Lower lobe of right lung (tissue), 2 donors: ENCODE measurements around the gene PDLIM1. TPM values are rescaled to one million over a fixed set of nuclear protein-coding genes. Genes with fewer than 3 reads are reported as not detected.
"Not testable (repeated sequence)": the region's sequence is repeated elsewhere in the genome, so short reads cannot be mapped to it uniquely, and the experiment has no call there.

Experiments used
- ATAC-seq, 2 donors: fragments of 200-7000 bp; cut with Tn5 transposase; one replicate each; pipeline ENCODE4 v1.9.1; 2020 to 2022; ENCODE audit warnings: mild to moderate bottlenecking in 2 of 2, moderate library complexity in 2 of 2
- DNase-seq: peaks from one replicate; pipeline ENCODE4 v3.0.0-alpha.2; 2020
- H3K27ac ChIP-seq: fragments of 200-600 bp; one replicate; pipeline ENCODE4 v1.8.0; 2022
- H3K27me3 ChIP-seq: fragments of 200-600 bp; one replicate; pipeline ENCODE4 v1.8.0; 2022; ENCODE audit warnings: low read depth
- H3K36me3 ChIP-seq: fragments of 200-600 bp; one replicate; pipeline ENCODE4 v1.8.0; 2022; ENCODE audit warnings: mild to moderate bottlenecking
- H3K4me1 ChIP-seq: fragments of 200-600 bp; one replicate; pipeline ENCODE4 v1.8.0; 2022
- H3K4me3 ChIP-seq: fragments of 200-600 bp; one replicate; pipeline ENCODE4 v1.8.0; 2022; ENCODE audit warnings: mild to moderate bottlenecking
- H3K9me3 ChIP-seq: fragments of 200-600 bp; one replicate; pipeline ENCODE4 v1.8.0; 2022
- CTCF ChIP-seq: fragments of 200-600 bp; IDR thresholded peaks from one replicate; pipeline ENCODE4 v1.8.0; 2022; ENCODE audit warnings: antibody characterized with exemption, mild to moderate bottlenecking
- intact Hi-C: fragments of 100-400 bp; cut with DNase I; formaldehyde crosslinking; loops from one replicate; pipeline ENCODE4 v1.11.0; 2022
- total RNA-seq: library from RNA; stranded (reverse); fragmentation: NEBNext Ultra II Directional; extraction: Animal tissue kit (Norgen Biotek cat#: 25700); gene quantifications from one replicate; pipeline ENCODE4 v1.2.1, GENCODE V29; 2021
- donor health status: DM: no; HTN: yes; CAD: no; lungs with severe emphysema.

PDLIM1 gene
- total RNA-seq, 1 donor from 2014 or later, result 178 TPM

GRCh38 chr10:95243318-95243617 is 47.5 kb downstream of the PDLIM1 start:
- TF ChIP-seq CTCF, result no peak
- intact Hi-C loops, result loop anchor here (10.0 kb wide), 1 partner anchor 122 kb away; no protein-coding TSS in a partner anchor
- DNase-seq (no peak), ATAC-seq (no peak)
- Histone ChIP-seq H3K27me3 (no peaks in the 10 kb centered on the region), H3K9me3 (no peaks in the 10 kb centered on the region), H3K27ac (no peak overlapping the region), H3K4me3 (no peak overlapping the region), H3K36me3 (peaks cover 80% of the 10 kb centered on the region), H3K4me1 (peaks cover 17% of the 10 kb centered on the region)

GRCh38 chr10:95242581-95243317 is 48.1 kb downstream of the PDLIM1 start:
- Histone ChIP-seq H3K27ac (no peak overlapping the region), H3K4me1 (peaks cover 12% of the 10 kb centered on the region), H3K27me3 (no peaks in the 10 kb centered on the region), H3K9me3 (no peaks in the 10 kb centered on the region), H3K36me3 (peaks cover 86% of the 10 kb centered on the region), H3K4me3 (no peak overlapping the region)
- no peak for DNase-seq
- intact Hi-C loops, result loop anchor here (10.0 kb wide), 1 partner anchor 122 kb away; no protein-coding TSS in a partner anchor
- TF ChIP-seq CTCF, result peak; percentile 50
- ATAC-seq, result peak; percentile 70 to 72

- no peak for TF ChIP-seq CTCF
- ATAC-seq, result peak; percentile 64 to 72
- intact Hi-C loops, result loop anchor here (10.0 kb wide), 1 partner anchor 123 kb away; no protein-coding TSS in a partner anchor
- peaks cover under 1% of the 10 kb centered on the region for H3K4me1 ChIP-seq
- H3K4me3 ChIP-seq, result no peak overlapping the region
- H3K9me3 ChIP-seq, result no peaks in the 10 kb centered on the region
- peaks cover 89% of the 10 kb centered on the region for H3K36me3 ChIP-seq
- no peaks in the 10 kb centered on the region for H3K27me3 ChIP-seq
- peak; percentile 75 for DNase-seq
- no peak overlapping the region for H3K27ac ChIP-seq
Measured at GRCh38 chr10:95241533-95241932, 49.3 kb downstream of the PDLIM1 start.

GRCh38 chr10:95240811-95241210 is 50.0 kb downstream of the PDLIM1 start:
- DNase-seq, result no peak

GRCh38 chr10:95240096-95240495 is 50.7 kb downstream of the PDLIM1 start:
- ATAC-seq, DNase-seq, H3K27me3 ChIP-seq, H3K9me3 ChIP-seq, H3K27ac ChIP-seq, H3K4me1 ChIP-seq, H3K4me3 ChIP-seq: not testable (repeated sequence)
- intact Hi-C loops, result loop anchor here (10.0 kb wide), 1 partner anchor 125 kb away; no protein-coding TSS in a partner anchor
- H3K36me3 ChIP-seq, result peaks cover 89% of the 10 kb centered on the region

More at GRCh38 chr10:95240811-95241210, 50.0 kb downstream of the PDLIM1 start:
- intact Hi-C loops, result loop anchor here (10.0 kb wide), 1 partner anchor 124 kb away; no protein-coding TSS in a partner anchor
- ATAC-seq, result no peak
- TF ChIP-seq CTCF, result no peak
- Histone ChIP-seq H3K36me3 (peaks cover 89% of the 10 kb centered on the region), H3K27ac (no peak overlapping the region), H3K9me3 (no peaks in the 10 kb centered on the region), H3K4me3 (no peak overlapping the region), H3K4me1 (no peaks in the 10 kb centered on the region), H3K27me3 (no peaks in the 10 kb centered on the region)
